HG03469 (cell line): ENCODE measurements around the gene TTR.

Source experiments
- ATAC-seq: cut with Tn5 transposase; IDR thresholded peaks from one replicate; pipeline ENCODE4 v1.9.1; 2021; ENCODE audit warnings: mild to moderate bottlenecking, moderate library complexity, moderate number of reproducible peaks; ENCODE audit not compliant: unreplicated experiment

Gene TTR

DNA sequence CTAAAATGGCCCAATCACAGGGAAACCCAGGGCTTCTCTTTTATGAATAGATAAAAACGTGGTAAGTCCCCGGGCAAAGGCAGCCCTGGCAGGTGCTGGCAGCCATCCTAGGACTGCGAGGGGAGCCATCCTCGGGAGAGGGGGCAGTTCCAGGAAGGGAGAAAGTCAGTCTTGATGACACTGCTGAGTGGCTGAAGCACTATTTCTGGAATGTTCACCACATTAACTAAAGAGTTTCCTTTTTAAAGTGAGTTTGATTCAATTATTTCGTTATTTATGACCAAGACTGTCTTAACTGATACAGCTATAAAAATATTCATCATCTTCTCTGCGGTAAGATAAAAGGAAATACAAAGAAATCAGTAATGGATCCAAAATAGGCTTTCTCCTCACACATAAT, 20.4 kb downstream of the TTR start:
- ATAC-seq: no peak

DNA sequence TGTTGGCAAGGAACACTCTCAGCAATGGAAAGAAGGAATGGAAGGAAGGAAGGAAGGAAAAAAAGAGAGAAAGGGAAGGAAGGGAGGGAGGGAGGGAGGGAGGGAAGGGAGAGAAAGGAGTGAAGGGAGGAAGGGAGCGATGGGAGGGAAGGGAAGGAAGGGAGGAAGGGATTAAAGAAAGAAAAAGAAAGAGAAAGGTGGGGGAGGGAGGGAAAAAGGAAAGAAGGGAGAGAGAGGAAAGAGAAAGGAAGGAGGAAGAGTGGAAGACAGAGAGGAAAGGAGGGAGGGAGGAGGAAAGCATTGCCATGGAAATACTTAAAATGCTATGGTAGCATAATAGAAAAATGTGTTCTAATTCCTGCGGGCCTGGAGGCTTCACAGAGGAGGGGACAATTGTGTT, 22.4 kb downstream of the TTR start:
- ATAC-seq: no peak

DNA sequence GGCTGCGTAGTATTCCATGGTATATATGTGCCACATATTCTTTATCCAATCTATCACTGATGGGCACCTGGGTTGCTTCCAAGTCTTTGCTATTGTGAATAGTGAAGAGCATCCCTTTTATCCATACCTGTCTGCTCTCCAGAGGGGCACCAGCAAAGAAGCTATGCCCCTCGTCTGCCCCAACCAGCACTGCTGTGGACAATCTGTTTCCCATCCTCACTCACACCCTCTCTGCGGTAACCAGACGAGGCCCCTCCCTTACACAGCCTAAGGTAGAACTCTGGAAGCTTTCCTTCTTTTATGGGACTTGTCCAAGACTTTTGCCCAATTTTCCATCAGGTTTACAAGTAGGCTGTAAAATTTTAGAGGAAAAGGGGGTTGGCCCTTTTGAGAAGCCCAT, 24.9 kb downstream of the TTR start:
- ATAC-seq: no peak

DNA sequence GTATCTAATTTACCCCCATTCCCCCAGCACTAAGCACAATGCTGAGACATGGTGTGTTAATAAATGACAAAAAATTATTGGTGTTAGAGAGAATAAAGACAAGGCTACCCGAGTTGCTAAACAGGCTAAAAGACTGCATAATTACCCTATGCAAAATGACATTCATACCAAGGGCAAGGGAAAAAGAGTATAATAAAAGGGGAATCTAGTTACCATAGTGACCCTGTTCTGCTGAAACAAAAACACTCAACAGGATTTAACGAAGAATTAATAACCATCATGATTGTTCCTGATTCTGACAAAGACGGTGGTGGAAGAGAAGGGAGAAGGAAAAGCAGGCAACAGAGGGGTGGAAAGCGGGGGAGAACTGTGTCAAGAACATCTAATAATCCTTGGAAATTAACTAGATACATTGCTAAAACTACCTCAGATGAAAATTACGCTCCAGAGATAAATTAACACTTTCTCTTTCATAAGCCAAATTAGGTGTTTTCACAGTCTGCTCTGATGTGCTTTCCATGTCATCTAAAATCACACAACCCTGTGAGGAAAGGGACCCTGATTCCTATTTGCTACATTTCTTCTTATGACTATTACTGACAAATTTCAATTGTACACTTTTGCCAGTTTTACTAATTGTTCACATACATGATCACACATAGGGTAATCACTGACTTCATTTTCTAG, 25.5 kb downstream of the TTR start:
- no peak for ATAC-seq

GRCh38 chr18:31618801-31619200, 27.1 kb downstream of the TTR start:
- ATAC-seq: no peak

DNA sequence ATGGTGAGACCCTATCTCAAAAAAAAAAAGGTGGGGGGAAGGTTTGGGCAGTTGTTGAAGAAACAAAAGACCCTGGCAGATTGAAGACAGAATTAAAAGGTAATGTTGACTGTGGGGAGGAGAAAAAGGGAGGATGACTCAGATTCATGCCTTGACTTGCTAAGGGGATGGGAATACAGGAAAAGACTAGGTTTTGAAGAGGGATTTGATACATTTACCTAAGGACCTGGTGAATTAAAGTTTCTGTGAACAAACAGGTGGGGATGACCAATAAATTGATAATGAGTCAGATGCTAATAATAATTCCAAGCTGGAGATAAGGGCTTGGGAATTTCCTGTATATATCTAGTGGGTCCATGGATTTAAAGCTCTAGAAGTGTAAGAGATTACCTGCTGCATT, 27.6 kb downstream of the TTR start:
- no peak for ATAC-seq

GRCh38 chr18:31624892-31625640, 33.4 kb downstream of the TTR start:
- no peak for ATAC-seq

DNA sequence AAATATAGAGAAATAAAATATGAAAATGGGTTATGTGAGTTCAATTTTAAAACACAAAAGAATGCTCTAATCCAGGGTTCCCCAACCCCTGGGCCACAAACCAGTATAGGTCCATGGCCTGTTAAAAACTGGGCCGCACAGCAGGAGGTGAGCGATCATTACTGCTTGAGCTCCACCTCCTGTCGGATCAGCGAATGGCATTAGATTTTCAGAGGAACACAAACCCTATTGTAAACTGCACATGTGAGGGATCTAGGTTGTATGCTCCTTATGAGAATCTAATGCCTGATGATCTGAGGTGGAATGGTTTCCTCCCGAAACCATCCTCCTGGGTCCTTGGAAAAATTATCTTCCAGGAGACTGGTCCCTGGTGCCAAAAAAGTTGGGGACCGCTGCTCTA, 34.7 kb downstream of the TTR start:
- ATAC-seq: no peak

- ATAC-seq: no peak
Measured at GRCh38 chr18:31630549-31630948, 38.9 kb downstream of the TTR start.

DNA sequence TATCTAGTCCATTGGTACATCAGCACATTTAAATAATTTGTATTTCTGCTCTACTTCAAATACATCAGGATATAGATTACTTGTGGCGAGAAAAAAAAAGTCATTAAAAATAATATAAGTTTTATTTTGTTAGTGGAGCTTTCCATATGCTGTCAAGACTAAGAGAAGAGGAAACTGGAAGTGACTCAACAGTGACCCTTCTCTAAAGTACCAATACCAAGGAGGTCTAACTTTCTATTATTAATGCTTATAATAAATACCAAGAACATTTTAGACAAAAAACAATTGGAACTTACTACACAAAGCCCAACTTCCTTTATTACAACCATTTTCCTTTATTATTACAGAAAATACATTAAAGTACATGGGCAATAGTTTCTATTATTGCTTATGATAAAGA, 39.8 kb downstream of the TTR start:
- ATAC-seq: no peak

GRCh38 chr18:31632356-31632755, 40.7 kb downstream of the TTR start:
- ATAC-seq: no peak

- ATAC-seq: no peak
Measured at GRCh38 chr18:31633392-31634330, 42.0 kb downstream of the TTR start.

DNA sequence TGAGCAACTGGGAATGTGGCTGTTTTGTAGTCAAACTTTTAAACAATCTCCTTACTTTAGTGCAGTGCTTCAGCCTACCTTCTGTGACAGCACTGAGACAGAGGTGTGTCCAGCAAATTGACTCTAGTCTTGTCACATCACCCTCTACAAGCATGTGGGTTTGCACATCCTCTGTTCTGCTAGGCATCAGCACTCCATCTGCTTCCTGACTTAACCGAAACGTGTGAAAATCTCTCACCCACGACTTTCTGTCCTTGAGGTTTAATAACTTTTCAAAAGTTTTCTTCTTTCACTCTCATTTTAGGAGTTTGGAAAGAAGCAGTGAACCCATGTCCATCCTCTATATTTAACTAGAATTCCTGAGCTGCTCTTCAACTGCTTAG, 42.6 kb downstream of the TTR start:
- ATAC-seq: peak; percentile 99

- ATAC-seq: no peak
Measured at GRCh38 chr18:31636387-31636786, 44.7 kb downstream of the TTR start.

- ATAC-seq: no peak
Measured at GRCh38 chr18:31637445-31637844, 45.8 kb downstream of the TTR start.

DNA sequence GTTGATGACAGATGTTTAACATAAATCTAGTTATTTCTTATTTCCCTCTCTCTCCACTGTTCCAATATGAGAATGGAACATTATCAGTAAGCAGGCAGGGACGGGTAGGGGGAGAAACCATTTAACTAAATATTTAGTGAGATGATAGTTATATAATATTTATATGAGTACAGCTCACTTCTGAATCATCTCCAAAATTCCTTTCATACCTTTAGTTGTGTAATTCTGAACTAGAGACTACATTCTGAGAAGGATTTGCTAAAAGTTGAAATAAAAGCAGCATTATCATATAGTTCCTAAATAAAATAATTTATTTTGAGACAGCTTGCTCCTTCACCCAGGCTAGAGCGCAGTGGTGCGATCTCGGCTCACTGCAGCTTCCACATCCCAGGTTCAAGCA, 51.3 kb downstream of the TTR start:
- no peak for ATAC-seq

GRCh38 chr18:31645411-31645810, 53.7 kb downstream of the TTR start:
- no peak for ATAC-seq

DNA sequence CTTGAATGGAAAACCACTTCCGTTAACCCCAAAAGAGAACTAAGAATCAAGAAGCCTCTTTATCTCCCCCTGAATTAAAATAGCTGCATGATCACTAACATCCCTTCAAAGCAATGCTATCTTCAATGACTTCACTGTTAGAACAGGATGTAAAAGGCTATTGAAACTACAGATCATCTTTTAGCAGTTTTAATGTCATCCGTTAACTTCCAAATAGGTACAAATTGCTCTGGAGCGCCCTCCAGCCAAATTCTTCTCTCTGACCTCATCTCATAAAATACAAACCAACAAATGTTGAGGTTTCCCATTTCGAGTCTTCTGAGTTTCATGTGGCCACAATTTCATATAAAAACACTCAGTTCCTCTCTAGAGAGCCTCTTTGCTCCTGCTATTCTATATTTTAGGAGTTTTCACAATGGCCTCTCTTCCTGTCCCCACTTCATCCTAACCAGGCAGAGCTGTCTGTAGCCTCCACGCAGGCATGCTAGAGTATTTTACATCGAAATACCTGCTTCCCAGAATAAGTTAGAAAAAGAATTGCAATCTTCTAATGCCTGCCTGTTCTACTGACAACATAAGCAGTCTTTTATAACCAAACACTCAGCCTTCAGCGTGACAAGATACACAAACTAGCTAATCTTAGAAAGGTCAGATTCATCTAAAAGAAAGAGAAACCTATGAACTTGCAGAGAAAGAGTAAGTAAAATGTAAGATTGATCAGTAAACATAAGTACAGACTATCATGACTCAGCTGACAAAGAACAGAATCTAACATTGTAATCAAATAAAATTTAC, 54.9 kb downstream of the TTR start:
- ATAC-seq: no peak

DNA sequence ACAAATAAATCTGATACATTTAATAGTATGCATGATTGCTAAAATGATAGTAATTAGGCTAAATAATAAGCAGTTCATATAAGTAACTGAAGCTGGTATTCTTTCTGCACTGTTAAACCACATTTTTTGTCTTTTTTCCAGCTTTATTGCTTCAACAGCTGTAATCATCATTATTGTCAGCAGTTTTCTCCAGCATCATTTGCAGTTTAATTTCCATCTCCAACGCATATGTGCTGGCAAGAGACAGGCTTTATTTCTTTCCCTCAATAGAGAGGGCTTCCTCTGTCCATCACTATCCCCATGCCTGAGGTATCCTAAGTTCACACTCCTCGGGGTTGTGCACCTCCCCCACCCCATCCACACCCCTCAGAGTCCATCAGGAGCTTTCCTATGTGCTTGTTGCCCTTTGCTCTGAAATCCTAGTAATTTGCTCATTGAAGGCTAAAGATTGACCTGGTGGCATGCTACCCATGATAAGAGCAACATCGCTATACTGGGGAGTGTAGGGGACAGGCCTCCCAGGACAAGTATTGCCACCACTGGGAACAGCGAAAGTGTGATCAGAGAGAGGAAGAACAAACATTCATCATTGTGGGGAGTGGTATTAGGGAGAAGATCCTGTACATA, 55.6 kb downstream of the TTR start:
- no peak for ATAC-seq
